ENCODE data around the gene DRAP1. TPM values are rescaled to one million over a fixed set of nuclear protein-coding genes. Genes with fewer than 3 reads are reported as not detected.

The DRAP1 gene
- total RNA-seq, 4 donors from 2014 or later, result 15.7 to 63.2 (median 57.0) TPM

DNA sequence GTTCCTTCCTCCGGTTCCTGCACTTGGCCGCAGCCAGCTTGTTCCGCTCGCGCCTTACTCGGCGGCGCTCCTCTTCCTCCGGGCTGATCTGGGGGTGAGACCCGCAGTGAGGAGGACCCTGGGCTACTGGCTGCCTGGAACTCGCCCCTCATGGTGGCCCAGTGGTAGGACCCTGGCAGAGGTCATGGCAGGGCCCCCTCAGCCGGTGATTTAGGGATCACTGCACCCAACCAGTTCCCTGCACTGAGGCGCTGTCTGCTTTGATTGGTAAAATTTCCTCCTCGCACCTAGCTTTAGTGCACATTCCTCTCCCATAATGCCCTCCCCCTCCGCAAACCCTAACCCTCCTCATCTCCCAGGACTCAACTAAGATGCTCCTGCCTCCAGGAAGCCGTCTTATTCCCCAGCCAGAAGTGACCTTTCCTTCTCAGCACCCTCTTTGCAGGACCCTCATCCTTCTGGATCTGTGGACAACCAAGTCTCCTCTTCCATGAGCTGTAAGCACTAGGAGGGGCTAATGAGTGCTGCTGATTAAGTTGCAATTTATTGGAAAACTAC, 25.1 kb upstream of the DRAP1 start:
- in situ Hi-C loops (cut with MboI; ENCODE audit: low pct_ligation_motif_present in 1 of 4, low pct_unique_long_range_greater_than_20kb in 1 of 4, low sequenced_read_pairs in 3 of 4), result loop anchor here in 2 of 4 donors (25.0 kb wide), 1 partner anchor 93 kb away; no protein-coding TSS in a partner anchor
- DNase-seq, result no peak
- Histone ChIP-seq H3K36me3 (no peaks in the 10 kb centered on the region), H3K9me3 (no peaks in the 10 kb centered on the region), H3K4me3 (peak overlapping the region in 2 of 4 donors; percentile 16 to 25), H3K4me1 (peaks cover 33 to 58% (median 46%) of the 10 kb centered on the region in 4 donors), H3K27ac (peak overlapping the region; percentile 95 to 99 (median 97)), H3K27me3 (peaks cover 11% of the 10 kb centered on the region)
- intact Hi-C loops (cut with DNase I; ENCODE audit: low total_unique reads), result no loop called here
- WGBS, 2 donors (ENCODE audit: low coverage in 1 of 2), result 56 to 86% methylated on average over 2 to 16 of the region's 16 CpGs
- no peak for TF ChIP-seq POLR2A (IDR thresholded peaks at IDR 0.05)
- TF ChIP-seq, protein P1, sequence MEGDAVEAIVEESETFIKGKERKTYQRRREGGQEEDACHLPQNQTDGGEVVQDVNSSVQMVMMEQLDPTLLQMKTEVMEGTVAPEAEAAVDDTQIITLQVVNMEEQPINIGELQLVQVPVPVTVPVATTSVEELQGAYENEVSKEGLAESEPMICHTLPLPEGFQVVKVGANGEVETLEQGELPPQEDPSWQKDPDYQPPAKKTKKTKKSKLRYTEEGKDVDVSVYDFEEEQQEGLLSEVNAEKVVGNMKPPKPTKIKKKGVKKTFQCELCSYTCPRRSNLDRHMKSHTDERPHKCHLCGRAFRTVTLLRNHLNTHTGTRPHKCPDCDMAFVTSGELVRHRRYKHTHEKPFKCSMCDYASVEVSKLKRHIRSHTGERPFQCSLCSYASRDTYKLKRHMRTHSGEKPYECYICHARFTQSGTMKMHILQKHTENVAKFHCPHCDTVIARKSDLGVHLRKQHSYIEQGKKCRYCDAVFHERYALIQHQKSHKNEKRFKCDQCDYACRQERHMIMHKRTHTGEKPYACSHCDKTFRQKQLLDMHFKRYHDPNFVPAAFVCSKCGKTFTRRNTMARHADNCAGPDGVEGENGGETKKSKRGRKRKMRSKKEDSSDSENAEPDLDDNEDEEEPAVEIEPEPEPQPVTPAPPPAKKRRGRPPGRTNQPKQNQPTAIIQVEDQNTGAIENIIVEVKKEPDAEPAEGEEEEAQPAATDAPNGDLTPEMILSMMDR (IDR thresholded peaks at IDR 0.05), result no peak
- TF ChIP-seq EP300 (IDR thresholded peaks at IDR 0.05; ENCODE audit: low read depth), result no peak
- TF ChIP-seq POLR2AphosphoS5 (IDR thresholded peaks at IDR 0.05), result no peak

DNA sequence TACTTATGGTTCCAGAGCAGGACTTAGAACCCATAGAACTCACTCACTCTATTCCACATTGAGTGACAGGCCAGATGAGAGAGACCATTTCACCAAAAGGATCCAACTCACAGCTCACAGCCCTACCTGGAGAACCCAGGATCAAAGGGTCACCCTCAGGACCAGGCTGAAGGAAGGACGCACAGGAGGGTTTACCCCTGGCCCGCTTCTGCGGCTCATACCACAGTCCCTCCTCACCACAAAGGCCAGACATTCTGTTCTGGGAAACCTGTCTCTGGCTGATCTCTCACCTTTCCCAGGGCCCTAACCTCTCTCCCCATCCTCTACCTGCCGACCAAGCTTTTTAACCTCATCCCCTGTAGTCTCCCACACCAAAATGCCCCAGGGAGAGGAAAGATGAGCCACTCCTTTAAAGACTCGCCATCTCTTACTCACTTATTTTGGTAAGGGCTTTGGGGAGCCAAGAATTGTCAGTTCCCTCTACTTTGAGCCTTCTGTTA, 23.7 kb upstream of the DRAP1 start:
- 89 to 90% methylated on average over 2 to 5 of the region's 5 CpGs for WGBS, 2 donors (ENCODE audit: low coverage in 1 of 2)
- in situ Hi-C loops (cut with MboI; ENCODE audit: low pct_ligation_motif_present in 1 of 4, low pct_unique_long_range_greater_than_20kb in 1 of 4, low sequenced_read_pairs in 3 of 4), result loop anchor here in 2 of 4 donors (25.0 kb wide), 1 partner anchor 92 kb away; no protein-coding TSS in a partner anchor
- no peaks in the 10 kb centered on the region for H3K9me3 ChIP-seq
- no peak overlapping the region for H3K4me3 ChIP-seq
- peaks cover 29 to 59% (median 47%) of the 10 kb centered on the region in 4 donors for H3K4me1 ChIP-seq
- DNase-seq, result no peak
- no peak overlapping the region for H3K27ac ChIP-seq
- intact Hi-C loops (cut with DNase I; ENCODE audit: low total_unique reads), result no loop called here
- TF ChIP-seq POLR2AphosphoS5 (IDR thresholded peaks at IDR 0.05) (no peak), EP300 (IDR thresholded peaks at IDR 0.05; ENCODE audit: low read depth) (no peak), POLR2A (IDR thresholded peaks at IDR 0.05) (no peak)
- TF ChIP-seq, protein P1 (IDR thresholded peaks at IDR 0.05), result no peak
- no peaks in the 10 kb centered on the region for H3K36me3 ChIP-seq
- H3K27me3 ChIP-seq, result peaks cover 21% of the 10 kb centered on the region

DNA sequence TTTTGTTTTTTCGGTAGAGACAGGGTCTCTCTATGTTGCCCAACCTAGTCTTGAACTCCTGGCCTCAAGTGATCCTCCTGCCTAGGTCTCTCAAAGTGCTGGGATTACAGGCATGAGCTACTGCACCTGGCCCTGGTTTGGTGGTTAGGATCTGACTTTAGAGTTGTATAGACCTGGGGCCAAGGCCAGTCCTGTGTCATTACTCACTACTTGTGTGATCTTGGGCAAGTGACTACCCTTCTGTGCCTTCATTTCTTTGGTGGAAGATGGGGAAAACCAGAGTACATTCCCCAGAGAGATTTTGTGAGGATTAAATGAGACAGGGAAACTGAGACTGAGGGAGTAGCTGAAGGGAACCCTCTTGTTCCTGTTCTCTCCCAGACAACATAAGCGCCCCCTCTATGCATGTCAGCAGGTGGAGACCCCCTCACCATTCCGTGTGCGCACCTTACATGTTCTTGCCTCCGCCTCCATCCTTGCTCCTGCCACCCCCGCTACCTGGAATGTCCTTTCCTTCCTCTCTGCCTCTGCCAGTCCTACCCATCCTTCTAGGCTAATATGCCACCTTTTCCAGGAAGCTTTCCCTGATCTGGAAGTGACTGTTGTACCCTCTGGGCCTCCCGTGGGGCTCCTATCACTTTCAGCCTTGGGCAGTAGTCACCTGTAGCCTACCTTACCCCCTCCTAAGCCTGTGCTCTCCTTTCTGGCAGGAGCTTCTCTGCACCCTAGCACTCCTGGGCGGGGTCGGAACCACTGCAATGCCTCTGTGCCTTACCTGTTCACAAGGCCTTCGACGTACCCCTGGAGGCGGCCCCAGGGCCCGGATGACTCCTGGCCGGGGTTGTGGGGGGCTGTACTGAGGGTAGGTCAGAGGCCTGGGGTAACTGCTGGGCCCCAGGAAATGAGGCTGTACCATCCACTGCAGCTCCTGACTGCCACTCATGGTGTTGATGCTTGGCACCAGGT, 22.9 kb upstream of the DRAP1 start:
- Histone ChIP-seq H3K36me3 (no peaks in the 10 kb centered on the region), H3K27me3 (peaks cover 21% of the 10 kb centered on the region), H3K27ac (no peak overlapping the region), H3K4me3 (no peak overlapping the region), H3K4me1 (peaks cover 29 to 55% (median 43%) of the 10 kb centered on the region in 4 donors), H3K9me3 (no peaks in the 10 kb centered on the region)
- DNase-seq, result no peak
- in situ Hi-C loops (cut with MboI; ENCODE audit: low pct_ligation_motif_present in 1 of 4, low pct_unique_long_range_greater_than_20kb in 1 of 4, low sequenced_read_pairs in 3 of 4) (loop anchor here in 2 of 4 donors (25.0 kb wide), 1 partner anchor 91 kb away; no protein-coding TSS in a partner anchor), intact Hi-C loops (cut with DNase I; ENCODE audit: low total_unique reads) (no loop called here)
- 90 to 92% methylated on average over 5 to 14 of the region's 14 CpGs for WGBS, 2 donors (ENCODE audit: low coverage in 1 of 2)
- no peak for TF ChIP-seq POLR2A (IDR thresholded peaks at IDR 0.05)
- TF ChIP-seq, protein P1 (IDR thresholded peaks at IDR 0.05), result no peak
- no peak for TF ChIP-seq POLR2AphosphoS5 (IDR thresholded peaks at IDR 0.05)
- no peak for TF ChIP-seq EP300 (IDR thresholded peaks at IDR 0.05; ENCODE audit: low read depth)

DNA sequence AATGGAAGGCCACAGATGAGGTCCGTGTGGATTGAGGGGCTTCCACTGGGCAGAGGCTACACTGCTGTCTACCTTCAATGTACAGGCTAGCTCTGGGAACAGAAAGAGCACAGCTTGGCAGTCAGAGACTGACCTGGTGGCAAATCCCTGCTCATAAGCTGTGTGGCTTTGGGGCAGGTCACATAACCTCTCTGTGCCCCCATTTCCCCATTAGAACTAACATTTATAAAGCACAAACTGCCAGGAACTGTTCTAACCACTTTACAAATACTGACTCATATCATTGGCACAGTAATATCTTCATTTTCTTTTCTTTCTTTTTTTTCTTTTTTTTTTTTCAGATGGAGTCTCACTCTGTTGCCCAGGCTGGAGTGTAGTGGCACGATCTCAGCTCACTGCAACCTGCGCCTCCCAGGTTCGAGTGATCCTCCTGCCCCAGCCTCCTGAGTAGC, 22.2 kb upstream of the DRAP1 start:
- in situ Hi-C loops (cut with MboI; ENCODE audit: low pct_ligation_motif_present in 1 of 4, low pct_unique_long_range_greater_than_20kb in 1 of 4, low sequenced_read_pairs in 3 of 4), result loop anchor here in 2 of 4 donors (25.0 kb wide), 1 partner anchor 90 kb away; no protein-coding TSS in a partner anchor
- H3K9me3 ChIP-seq, result no peaks in the 10 kb centered on the region
- peaks cover 21% of the 10 kb centered on the region for H3K27me3 ChIP-seq
- H3K27ac ChIP-seq, result no peak overlapping the region
- intact Hi-C loops (cut with DNase I; ENCODE audit: low total_unique reads), result no loop called here
- TF ChIP-seq POLR2AphosphoS5 (IDR thresholded peaks at IDR 0.05) (no peak), EP300 (IDR thresholded peaks at IDR 0.05; ENCODE audit: low read depth) (no peak), POLR2A (IDR thresholded peaks at IDR 0.05) (no peak)
- TF ChIP-seq, protein P1 (IDR thresholded peaks at IDR 0.05), result no peak
- no peaks in the 10 kb centered on the region for H3K36me3 ChIP-seq
- H3K4me1 ChIP-seq, result peaks cover 24 to 48% (median 36%) of the 10 kb centered on the region in 4 donors
- 88 to 96% methylated on average over 3 to 4 of the region's 4 CpGs for WGBS, 2 donors (ENCODE audit: low coverage in 1 of 2)
- no peak for DNase-seq
- H3K4me3 ChIP-seq, result no peak overlapping the region

All from transverse colon (tissue), 4 donors.